GM10847 (cell line): Measurements from ENCODE around the gene GSTO2.

Experiments used
- POLR2A ChIP-seq: IDR thresholded peaks from 2 replicates; pipeline ENCODE4 v1.6.1; 2011; ENCODE audit not compliant: insufficient read length; ENCODE audit errors: extremely low read depth

The GSTO2 gene

GRCh38 chr10:104323760-104324201, 54.8 kb downstream of the GSTO2 start:
- TF ChIP-seq POLR2A, result no peak

GRCh38 chr10:104324221-104324686, 55.3 kb downstream of the GSTO2 start:
- no peak for TF ChIP-seq POLR2A

- TF ChIP-seq POLR2A, result no peak
Observed at GRCh38 chr10:104324931-104325330, 55.9 kb downstream of the GSTO2 start.

- no peak for TF ChIP-seq POLR2A
Observed at GRCh38 chr10:104325436-104326435, 56.8 kb downstream of the GSTO2 start.

- no peak for TF ChIP-seq POLR2A
Observed at GRCh38 chr10:104326991-104327610, 58.1 kb downstream of the GSTO2 start.

GRCh38 chr10:104327745-104328645, 59.0 kb downstream of the GSTO2 start:
- TF ChIP-seq POLR2A, result no peak

- TF ChIP-seq POLR2A, result no peak
Observed at GRCh38 chr10:104328646-104328895, 59.6 kb downstream of the GSTO2 start.

GRCh38 chr10:104328896-104329710, 60.1 kb downstream of the GSTO2 start:
- no peak for TF ChIP-seq POLR2A

- TF ChIP-seq POLR2A, result no peak
Observed at GRCh38 chr10:104329735-104330134, 60.8 kb downstream of the GSTO2 start.

GRCh38 chr10:104330168-104331110, 61.5 kb downstream of the GSTO2 start:
- no peak for TF ChIP-seq POLR2A

GRCh38 chr10:104331208-104331838, 62.3 kb downstream of the GSTO2 start:
- TF ChIP-seq POLR2A, result no peak

- TF ChIP-seq POLR2A, result no peak
Observed at GRCh38 chr10:104332243-104333031, 63.5 kb downstream of the GSTO2 start.
